ENCODE results near the gene TMBIM1. TPM values are rescaled to one million over a fixed set of nuclear protein-coding genes. Genes with fewer than 3 reads are reported as not detected.

The TMBIM1 gene
- total and polyA plus RNA-seq, 2 donors (not counting 3 experiments of a cell fraction or from before 2014, with no cell fraction given) = 141 to 229 TPM

GRCh38 chr2:218230882-218231281, 61.4 kb downstream of the TMBIM1 start:
- ChIA-PET CTCF (interaction anchor here (0.9 to 1.5 kb wide), 4 partner anchors 10 to 43 kb away, joined by 3 to 7 read pairs (median 3); no protein-coding TSS in a partner anchor), POLR2A (no interaction called here)
- Histone ChIP-seq H4K20me1 (replicated peaks; ENCODE audit: control insufficient read depth, extremely low read depth, insufficient read depth, low read length) (no peaks in the 10 kb centered on the region), H3K27me3 (ENCODE audit: control insufficient read depth in 2 of 2, insufficient read depth in 2 of 2, low read length in 2 of 2) (no peaks in the 10 kb centered on the region), H3K4me2 (ENCODE audit: insufficient read depth, low read length) (no peak overlapping the region), H2AFZ (ENCODE audit: low read depth, low read length) (no peak overlapping the region), H3K9me1 (replicated peaks; ENCODE audit: control insufficient read depth, extremely low read depth, insufficient read depth, low read length) (no peaks in the 10 kb centered on the region), H3K4me3 (replicated peaks in 1 of 3; ENCODE audit: insufficient read depth in 1 of 3, low read depth in 1 of 3, low read length in 3 of 3) (no peak overlapping the region), H3K27ac (ENCODE audit: insufficient read depth, low read depth, low read length) (no peak overlapping the region), H3K4me1 (ENCODE audit: control insufficient read depth, extremely low read depth, insufficient read depth, low read length) (peaks cover 31% of the 10 kb centered on the region), H3K36me3 (ENCODE audit: control insufficient read depth in 2 of 2, extremely low read depth in 1 of 2, insufficient read depth in 2 of 2, low read length in 2 of 2) (peaks cover 31 to 37% of the 10 kb centered on the region in 2 experiments), H3K9me3 (replicated peaks; ENCODE audit: control insufficient read depth, insufficient read depth, low read length) (no peaks in the 10 kb centered on the region), H3K9ac (replicated peaks; ENCODE audit: extremely low read depth, insufficient read depth, low read length) (no peak overlapping the region), H3K79me2 (ENCODE audit: control insufficient read depth, insufficient read depth, low read length) (peaks cover 56% of the 10 kb centered on the region)
- no peak for DNase-seq (ENCODE audit: low read depth, low spot score)
- no TSS peak for BruUV-seq (replicated peaks)
- intact Hi-C loops (cut with micrococcal nuclease) (loop anchor here (1.0 kb wide), 1 partner anchor 26 kb away; no protein-coding TSS in a partner anchor), dilution Hi-C loops (cut with MboI; ENCODE audit: extremely low pct_ligation_motif_present, low sequenced_read_pairs) (no loop called here)
- FAIRE-seq = no peak
- TF ChIP-seq CTCF (IDR thresholded peaks at IDR 0.05; ENCODE audit: extremely low read depth in 1 of 2, insufficient read depth in 1 of 2, low read depth in 1 of 2, low read length in 2 of 2) (no peak), POLR2A (IDR thresholded peaks at IDR 0.05; ENCODE audit: low read depth, low read length) (no peak)

GRCh38 chr2:218229851-218230250, 62.5 kb downstream of the TMBIM1 start:
- H3K27me3 ChIP-seq (ENCODE audit: control insufficient read depth in 2 of 2, insufficient read depth in 2 of 2, low read length in 2 of 2) = no peaks in the 10 kb centered on the region
- dilution Hi-C loops (cut with MboI; ENCODE audit: extremely low pct_ligation_motif_present, low sequenced_read_pairs) = no loop called here
- peak; percentile 70 for FAIRE-seq
- peak overlapping the region; percentile 70 for H3K27ac ChIP-seq (ENCODE audit: insufficient read depth, low read depth, low read length)
- no peak overlapping the region for H2AFZ ChIP-seq (ENCODE audit: low read depth, low read length)
- H3K4me2 ChIP-seq (ENCODE audit: insufficient read depth, low read length) = peak overlapping the region; percentile 86
- BruUV-seq (replicated peaks) = TSS peak; percentile 65
- H3K4me3 ChIP-seq (replicated peaks in 1 of 3; ENCODE audit: insufficient read depth in 1 of 3, low read depth in 1 of 3, low read length in 3 of 3) = no peak overlapping the region
- no peaks in the 10 kb centered on the region for H3K9me1 ChIP-seq (replicated peaks; ENCODE audit: control insufficient read depth, extremely low read depth, insufficient read depth, low read length)
- peaks cover 62% of the 10 kb centered on the region for H3K79me2 ChIP-seq (ENCODE audit: control insufficient read depth, insufficient read depth, low read length)
- H4K20me1 ChIP-seq (replicated peaks; ENCODE audit: control insufficient read depth, extremely low read depth, insufficient read depth, low read length) = no peaks in the 10 kb centered on the region
- CTCF ChIA-PET = interaction anchor here (1.1 to 1.5 kb wide), 5 partner anchors 9 to 44 kb away, joined by 3 to 8 read pairs (median 4); partner anchors contain the start of gene ARPC2
- DNase-seq (ENCODE audit: low read depth, low spot score) = no peak
- intact Hi-C loops (cut with micrococcal nuclease) = loop anchor here (1.0 to 5.0 kb wide), 3 partner anchors 11 to 177 kb away; no protein-coding TSS in a partner anchor
- POLR2A ChIA-PET = interaction anchor here (1.0 kb wide), 1 partner anchor 41 kb away, joined by 4 read pairs; the partner anchor contains the start of genes AAMP and PNKD
- peak overlapping the region; percentile 19 for H3K9ac ChIP-seq (replicated peaks; ENCODE audit: extremely low read depth, insufficient read depth, low read length)
- peaks cover 31% of the 10 kb centered on the region for H3K4me1 ChIP-seq (ENCODE audit: control insufficient read depth, extremely low read depth, insufficient read depth, low read length)
- peaks cover 30 to 44% of the 10 kb centered on the region in 2 experiments for H3K36me3 ChIP-seq (ENCODE audit: control insufficient read depth in 2 of 2, extremely low read depth in 1 of 2, insufficient read depth in 2 of 2, low read length in 2 of 2)
- no peaks in the 10 kb centered on the region for H3K9me3 ChIP-seq (replicated peaks; ENCODE audit: control insufficient read depth, insufficient read depth, low read length)
- TF ChIP-seq FOS (IDR thresholded peaks at IDR 0.05; ENCODE audit: borderline replicate concordance, insufficient read depth, low read length) (no peak), JUN (IDR thresholded peaks at IDR 0.05; ENCODE audit: borderline replicate concordance, insufficient read depth, insufficient read length, low read depth) (no peak), MYC (IDR thresholded peaks at IDR 0.05; ENCODE audit: low read depth, low read length) (no peak), GATA2 (IDR thresholded peaks at IDR 0.05; ENCODE audit: insufficient read depth, insufficient read length, low read depth, low read length) (no peak), POLR2AphosphoS5 (IDR thresholded peaks at IDR 0.05; ENCODE audit: insufficient read depth, low read depth, low read length) (no peak), MAX (IDR thresholded peaks at IDR 0.05; ENCODE audit: insufficient read depth, insufficient read length) (no peak), POLR2A (IDR thresholded peaks at IDR 0.05; ENCODE audit: low read depth, low read length) (no peak), EZH2 (IDR thresholded peaks at IDR 0.05; ENCODE audit: borderline replicate concordance, low read depth, low read length, severe bottlenecking) (no peak), CTCF (IDR thresholded peaks at IDR 0.05; ENCODE audit: extremely low read depth in 1 of 2, insufficient read depth in 1 of 2, low read depth in 1 of 2, low read length in 2 of 2) (no peak)
